ENCODE results near the gene ESM1. TPM values are rescaled to one million over a fixed set of nuclear protein-coding genes. Genes with fewer than 3 reads are reported as not detected.

The ESM1 gene
- total RNA-seq, 1 experiment from 2014 or later, result 27.8 TPM

GRCh38 chr5:54969242-54969641, 16.2 kb downstream of the ESM1 start:
- no peak for DNase-seq
- POLR2A ChIA-PET (ENCODE audit: unreplicated experiment), result no interaction called here
- H3K79me2 ChIP-seq (ENCODE audit: low read length), result no peaks in the 10 kb centered on the region
- no peak overlapping the region for H3K27ac ChIP-seq (ENCODE audit: low read length)
- BruUV-seq (replicated peaks), result no TSS peak
- CTCF ChIA-PET, result no interaction called here
- no peaks in the 10 kb centered on the region for H3F3A ChIP-seq (ENCODE audit: low read length, unreplicated experiment)
- H2AFZ ChIP-seq (ENCODE audit: low read length), result no peak overlapping the region
- no peaks in the 10 kb centered on the region for H4K20me1 ChIP-seq (ENCODE audit: low read length)
- H3K9me3 ChIP-seq (ENCODE audit: low read length), result no peaks in the 10 kb centered on the region
- H3K9me2 ChIP-seq (replicated peaks; ENCODE audit: low read length), result no peaks in the 10 kb centered on the region
- H3K27me3 ChIP-seq (ENCODE audit: low read length), result no peaks in the 10 kb centered on the region
- H3K9ac ChIP-seq (ENCODE audit: low read length), result no peak overlapping the region
- no peak overlapping the region for H3K4me2 ChIP-seq (ENCODE audit: low read length)
- no peak for ATAC-seq
- TF ChIP-seq EZH2phosphoT487 (IDR thresholded peaks at IDR 0.05; ENCODE audit: borderline replicate concordance, low read length), result no peak
- no peak for TF ChIP-seq EZH2 (IDR thresholded peaks at IDR 0.05; ENCODE audit: low read length, unreplicated experiment)
- no peak for TF ChIP-seq CTCF (conservative IDR thresholded peaks at IDR 0.05; ENCODE audit: low read depth, low read length)
- no peaks in the 10 kb centered on the region for H3K4me1 ChIP-seq (ENCODE audit: insufficient read depth, low read length)
- no peaks in the 10 kb centered on the region for H3K36me3 ChIP-seq (ENCODE audit: low read depth, low read length)
- H3K4me3 ChIP-seq (ENCODE audit: low read length), result no peak overlapping the region
- intact Hi-C loops (cut with micrococcal nuclease), result no loop called here

GRCh38 chr5:54965806-54966205, 19.6 kb downstream of the ESM1 start:
- Histone ChIP-seq H3K4me1 (ENCODE audit: insufficient read depth, low read length) (no peaks in the 10 kb centered on the region), H3K9me3 (ENCODE audit: low read length) (no peaks in the 10 kb centered on the region), H3K9me2 (replicated peaks; ENCODE audit: low read length) (no peaks in the 10 kb centered on the region), H3K4me3 (ENCODE audit: low read length) (no peak overlapping the region), H3K27ac (ENCODE audit: low read length) (no peak overlapping the region), H3K36me3 (ENCODE audit: low read depth, low read length) (no peaks in the 10 kb centered on the region), H3K79me2 (ENCODE audit: low read length) (no peaks in the 10 kb centered on the region), H4K20me1 (ENCODE audit: low read length) (no peaks in the 10 kb centered on the region), H3K4me2 (ENCODE audit: low read length) (no peak overlapping the region), H2AFZ (ENCODE audit: low read length) (no peak overlapping the region), H3K9ac (ENCODE audit: low read length) (no peak overlapping the region), H3K27me3 (ENCODE audit: low read length) (no peaks in the 10 kb centered on the region), H3F3A (ENCODE audit: low read length, unreplicated experiment) (no peaks in the 10 kb centered on the region)
- DNase-seq (no peak), ATAC-seq (no peak)
- TF ChIP-seq EZH2 (IDR thresholded peaks at IDR 0.05; ENCODE audit: low read length, unreplicated experiment), result no peak
- TF ChIP-seq CTCF (conservative IDR thresholded peaks at IDR 0.05; ENCODE audit: low read depth, low read length), result no peak
- no peak for TF ChIP-seq EZH2phosphoT487 (IDR thresholded peaks at IDR 0.05; ENCODE audit: borderline replicate concordance, low read length)
- POLR2A ChIA-PET (ENCODE audit: unreplicated experiment), result no interaction called here
- intact Hi-C loops (cut with micrococcal nuclease), result no loop called here
- CTCF ChIA-PET, result no interaction called here
- BruUV-seq (replicated peaks), result no TSS peak

DNA sequence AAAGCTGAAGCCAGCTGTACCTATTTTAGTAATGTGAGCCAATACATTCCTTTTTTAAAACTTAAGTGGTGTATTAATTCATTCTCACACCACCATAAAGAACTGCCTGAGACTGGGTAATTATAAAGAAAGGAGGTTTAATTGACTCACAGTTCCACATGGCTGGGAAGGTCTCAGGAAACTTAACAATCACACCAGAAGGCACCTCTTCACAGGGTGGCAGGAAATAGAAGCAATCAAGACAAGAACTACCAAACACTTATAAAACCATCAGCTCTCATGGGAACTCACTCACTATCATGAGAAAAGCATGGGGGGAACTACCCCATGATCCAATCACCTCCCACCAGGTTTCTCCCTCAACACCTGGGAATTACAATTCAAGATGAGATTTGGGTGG, 21.0 kb downstream of the ESM1 start:
- Histone ChIP-seq H3K4me3 (ENCODE audit: low read length) (no peak overlapping the region), H3K9ac (ENCODE audit: low read length) (no peak overlapping the region), H3K9me3 (ENCODE audit: low read length) (no peaks in the 10 kb centered on the region), H3K79me2 (ENCODE audit: low read length) (no peaks in the 10 kb centered on the region), H3K9me2 (replicated peaks; ENCODE audit: low read length) (no peaks in the 10 kb centered on the region), H2AFZ (ENCODE audit: low read length) (no peak overlapping the region), H3K27ac (ENCODE audit: low read length) (no peak overlapping the region), H3F3A (ENCODE audit: low read length, unreplicated experiment) (no peaks in the 10 kb centered on the region), H3K4me1 (ENCODE audit: insufficient read depth, low read length) (no peaks in the 10 kb centered on the region), H3K27me3 (ENCODE audit: low read length) (no peaks in the 10 kb centered on the region), H3K4me2 (ENCODE audit: low read length) (no peak overlapping the region), H3K36me3 (ENCODE audit: low read depth, low read length) (no peaks in the 10 kb centered on the region), H4K20me1 (ENCODE audit: low read length) (no peaks in the 10 kb centered on the region)
- ChIA-PET CTCF (no interaction called here), POLR2A (ENCODE audit: unreplicated experiment) (no interaction called here)
- DNase-seq (no peak), ATAC-seq (no peak)
- intact Hi-C loops (cut with micrococcal nuclease), result no loop called here
- no peak for TF ChIP-seq EZH2 (IDR thresholded peaks at IDR 0.05; ENCODE audit: low read length, unreplicated experiment)
- TF ChIP-seq CTCF (conservative IDR thresholded peaks at IDR 0.05; ENCODE audit: low read depth, low read length), result no peak
- TF ChIP-seq EZH2phosphoT487 (IDR thresholded peaks at IDR 0.05; ENCODE audit: borderline replicate concordance, low read length), result no peak
- no TSS peak for BruUV-seq (replicated peaks)

Measured in PC-3 (cell line).